Colonic mucosa (tissue), 4 donors: Measurements from ENCODE around the gene METRNL. TPM values are rescaled to one million over a fixed set of nuclear protein-coding genes. Genes with fewer than 3 reads are reported as not detected.
A peak's percentile ranks its signal among the peaks of the same experiment; 100 is the strongest.
"Not testable (repeated sequence)": the region's sequence is repeated elsewhere in the genome, so short reads cannot be mapped to it uniquely, and the experiment has no call there.

Source experiments
- DNase-seq: peaks from one replicate; pipeline ENCODE4 v3.0.0-alpha.2; 2020
- H3K27ac ChIP-seq: fragments of 200-600 bp; one replicate; pipeline ENCODE4 v1.8.0; 2021
- H3K27me3 ChIP-seq: fragments of 200-600 bp; one replicate; pipeline ENCODE4 v1.8.0; 2021
- H3K36me3 ChIP-seq: fragments of 200-600 bp; one replicate; pipeline ENCODE4 v1.8.0; 2021
- H3K4me1 ChIP-seq: fragments of 200-600 bp; one replicate; pipeline ENCODE4 v1.8.0; 2021; ENCODE audit warnings: mild to moderate bottlenecking
- H3K4me3 ChIP-seq: fragments of 200-600 bp; one replicate; pipeline ENCODE4 v1.8.0; 2021
- H3K9ac ChIP-seq, 2 donors: one replicate each; pipeline ENCODE4 v1.7.0; 2013; ENCODE audit warnings: control low read depth in 2 of 2, low read depth in 2 of 2, low read length in 2 of 2
- H3K9me3 ChIP-seq: fragments of 200-600 bp; one replicate; pipeline ENCODE4 v1.8.0; 2021
- CTCF ChIP-seq: fragments of 200-600 bp; IDR thresholded peaks from one replicate; pipeline ENCODE4 v1.8.0; 2022; ENCODE audit warnings: antibody characterized with exemption, mild to moderate bottlenecking
- intact Hi-C: fragments of 100-400 bp; cut with DNase I; formaldehyde crosslinking; loops from one replicate; pipeline ENCODE4 v1.14.1; 2022
- total RNA-seq, 2 donors: library from RNA; stranded (reverse); fragmentation: NEBNext Ultra II Directional in 1 of 2; extraction: Animal tissue kit (Norgen Biotek cat#: 25700) in 1 of 2; gene quantifications; one replicate each; pipeline ENCODE4 v1.2.1, GENCODE V29; 2021
- donor health status: healthy.
- donor health status: DM: no; HTN: no; CAD: no.
- donor health status: DM: no; HTN: no; CAD: no.

Gene METRNL
- total RNA-seq: 10 to 100 TPM; 84.2 to 87.2 TPM

DNA sequence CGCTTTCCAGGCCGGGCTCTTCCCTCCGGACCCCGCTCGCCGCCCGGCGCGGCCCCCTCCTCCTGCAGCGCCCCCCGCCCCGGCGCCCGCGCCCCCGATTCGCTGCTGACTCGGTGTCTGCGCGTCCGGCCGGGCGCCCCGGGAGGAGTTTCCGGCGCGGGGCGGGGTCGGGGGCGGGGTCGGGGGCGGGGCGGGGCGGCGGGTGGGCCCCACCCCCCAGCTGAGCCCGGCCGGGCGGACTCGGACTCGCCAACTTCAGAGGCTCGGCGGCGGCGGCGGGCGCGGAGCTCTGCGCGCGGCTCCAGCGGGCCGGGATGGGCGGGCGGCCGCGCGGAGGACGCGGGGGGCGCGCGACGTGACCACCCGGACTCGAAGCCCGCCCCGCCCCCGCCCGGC is at the start of gene METRNL:
METRNL (plus strand) TSS at position 258 of the 396 bp plus-strand sequence. CDS start 207 bp downstream, outside the sequence.
- peak within 1 kb of the TSS; percentile 82 for H3K27ac ChIP-seq
- H3K9me3 ChIP-seq: no peaks in the 10 kb centered on the region
- no peaks in the 10 kb centered on the region for H3K36me3 ChIP-seq
- H3K9ac ChIP-seq: peak within 1 kb of the TSS; percentile 40 to 97
- H3K4me3 ChIP-seq: peak within 1 kb of the TSS; percentile 76
- no peak for TF ChIP-seq CTCF
- peak; percentile 83 for DNase-seq
- peaks cover 17% of the 10 kb centered on the region for H3K27me3 ChIP-seq
- intact Hi-C loops: no loop called here
- H3K4me1 ChIP-seq: peaks cover 22% of the 10 kb centered on the region

DNA sequence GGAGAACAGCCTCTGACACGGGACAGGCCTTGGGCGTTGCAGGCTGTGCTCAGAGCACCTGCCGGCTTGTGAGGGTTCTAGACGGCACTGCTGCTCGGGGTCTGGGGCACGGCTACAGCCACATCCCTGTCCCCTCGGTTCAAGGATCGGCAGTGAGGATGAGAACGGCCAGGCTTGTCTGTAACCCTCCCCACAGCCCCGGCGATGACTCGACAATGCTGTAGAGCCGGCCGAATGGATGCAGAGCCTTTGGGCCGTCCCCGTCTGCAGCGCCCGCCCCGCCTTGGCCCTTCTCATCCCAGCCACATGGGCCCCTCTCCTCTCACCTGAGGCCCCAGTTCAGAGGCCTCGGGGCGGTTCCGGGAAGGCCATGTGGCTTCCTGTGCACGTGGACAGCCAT is 49.0 kb upstream of the METRNL start:
- Histone ChIP-seq H3K36me3 (no peaks in the 10 kb centered on the region), H3K27ac (no peak overlapping the region), H3K27me3 (no peaks in the 10 kb centered on the region), H3K4me3 (no peak overlapping the region), H3K4me1 (no peaks in the 10 kb centered on the region), H3K9me3 (no peaks in the 10 kb centered on the region), H3K9ac (no peak overlapping the region)
- no peak for TF ChIP-seq CTCF
- intact Hi-C loops: no loop called here
- DNase-seq: no peak

DNA sequence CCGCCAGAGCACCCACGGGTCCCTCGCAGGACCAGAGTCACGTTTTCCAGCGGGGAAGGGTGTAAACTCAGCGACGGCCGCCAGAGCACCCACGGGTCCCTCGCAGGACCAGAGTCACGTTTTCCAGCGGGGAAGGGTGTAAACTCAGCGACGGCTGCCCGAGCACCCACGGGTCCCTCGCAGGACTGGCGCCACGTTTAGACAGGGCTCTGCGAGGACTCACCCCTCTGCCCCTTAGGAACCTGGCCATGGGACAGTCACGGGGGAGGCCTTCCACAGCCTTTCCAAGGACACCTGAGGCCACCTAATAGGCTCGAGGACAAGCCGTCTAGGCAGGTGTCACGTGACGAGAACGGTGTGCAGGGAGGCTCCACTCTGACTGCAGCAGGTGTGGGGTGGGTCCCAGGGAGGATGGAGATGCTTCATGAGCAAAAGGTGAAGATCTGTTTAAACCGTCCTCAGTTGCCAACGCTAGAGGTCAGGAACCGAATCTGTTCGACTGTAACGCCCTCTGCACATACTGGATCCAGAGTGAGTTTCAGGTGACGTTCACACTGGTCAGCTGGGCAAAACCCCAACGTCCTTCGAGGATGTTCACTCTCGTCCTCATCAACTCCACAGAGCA is 48.0 kb upstream of the METRNL start:
- Histone ChIP-seq H3K4me3 (no peak overlapping the region), H3K9ac (no peak overlapping the region), H3K27ac (no peak overlapping the region), H3K9me3 (no peaks in the 10 kb centered on the region), H3K27me3 (no peaks in the 10 kb centered on the region), H3K4me1 (no peaks in the 10 kb centered on the region), H3K36me3 (no peaks in the 10 kb centered on the region)
- intact Hi-C loops: no loop called here
- TF ChIP-seq CTCF: no peak
- no peak for DNase-seq

- H3K36me3 ChIP-seq, H3K27ac ChIP-seq, DNase-seq, intact Hi-C loops, H3K9ac ChIP-seq, H3K4me3 ChIP-seq, H3K4me1 ChIP-seq, H3K9me3 ChIP-seq, H3K27me3 ChIP-seq: not testable (repeated sequence)
Observed at GRCh38 chr17:83031946-83032451, 47.4 kb upstream of the METRNL start.

GRCh38 chr17:83032781-83033180 is 46.6 kb upstream of the METRNL start:
- no peak overlapping the region for H3K27ac ChIP-seq
- H3K4me1 ChIP-seq: no peaks in the 10 kb centered on the region
- H3K27me3 ChIP-seq: no peaks in the 10 kb centered on the region
- no peaks in the 10 kb centered on the region for H3K9me3 ChIP-seq
- intact Hi-C loops: no loop called here
- no peak overlapping the region for H3K9ac ChIP-seq
- DNase-seq: no peak
- no peak for TF ChIP-seq CTCF
- no peaks in the 10 kb centered on the region for H3K36me3 ChIP-seq
- H3K4me3 ChIP-seq: no peak overlapping the region

- H3K9me3 ChIP-seq: no peaks in the 10 kb centered on the region
- TF ChIP-seq CTCF: no peak
- no peak overlapping the region for H3K4me3 ChIP-seq
- DNase-seq: no peak
- no peaks in the 10 kb centered on the region for H3K36me3 ChIP-seq
- H3K27me3 ChIP-seq: no peaks in the 10 kb centered on the region
- no peak overlapping the region for H3K9ac ChIP-seq
- intact Hi-C loops: no loop called here
- no peak overlapping the region for H3K27ac ChIP-seq
- no peaks in the 10 kb centered on the region for H3K4me1 ChIP-seq
Observed at GRCh38 chr17:83034525-83034924, 44.9 kb upstream of the METRNL start.
